ENCODE data around the gene COL27A1.

The COL27A1 gene

DNA sequence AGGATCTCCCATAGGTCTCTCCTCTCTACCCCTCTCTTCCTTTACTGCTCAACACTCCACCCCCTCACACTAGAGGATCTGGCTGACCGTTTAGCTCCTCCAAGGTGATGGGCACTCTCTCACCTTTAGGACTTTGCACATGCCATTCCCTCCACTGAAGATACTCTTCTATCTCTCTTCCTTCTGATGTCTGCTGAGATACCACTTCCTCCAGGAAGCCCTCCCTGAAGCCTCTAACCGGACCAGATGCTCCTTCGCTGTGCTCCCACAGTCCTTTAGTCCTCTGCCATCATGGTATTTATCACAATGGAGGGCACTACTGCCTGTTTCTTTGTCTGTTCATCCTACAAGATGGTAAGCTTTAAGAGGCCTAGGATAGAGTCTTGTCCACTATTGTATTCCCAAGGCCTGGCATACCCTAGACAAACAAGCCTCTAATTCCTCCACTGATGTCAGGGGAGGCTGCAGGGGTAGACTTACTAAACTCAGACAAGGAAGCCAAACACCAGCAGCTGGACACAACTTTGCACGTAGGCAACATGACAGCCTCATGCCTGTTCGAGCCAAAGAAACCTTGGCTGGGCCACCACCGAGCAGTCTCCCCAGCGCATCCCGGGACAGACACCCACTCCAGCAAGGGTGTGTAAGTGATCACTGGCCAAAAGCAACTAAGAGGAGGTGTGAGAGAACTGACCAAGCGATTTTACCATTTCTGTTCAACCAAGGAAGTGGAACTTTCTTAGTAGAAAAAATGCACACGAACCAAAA is 194.6 kb downstream of the COL27A1 start:
- Histone ChIP-seq H3K36me3 (ENCODE audit: control insufficient read depth, low read depth, low read length) (peaks cover 55% of the 10 kb centered on the region), H3K27me3 (ENCODE audit: control insufficient read depth, insufficient read depth, low read length) (no peaks in the 10 kb centered on the region), H3K9me3 (ENCODE audit: control insufficient read depth, low read depth, low read length) (no peaks in the 10 kb centered on the region), H3K9ac (ENCODE audit: low read length) (peak overlapping the region; percentile 26), H3K27ac (ENCODE audit: low read length) (peak overlapping the region; percentile 78), H3K4me1 (ENCODE audit: control insufficient read depth, low read depth, low read length) (peaks cover 14% of the 10 kb centered on the region), H3K4me3 (ENCODE audit: low read length) (no peak overlapping the region)

DNA sequence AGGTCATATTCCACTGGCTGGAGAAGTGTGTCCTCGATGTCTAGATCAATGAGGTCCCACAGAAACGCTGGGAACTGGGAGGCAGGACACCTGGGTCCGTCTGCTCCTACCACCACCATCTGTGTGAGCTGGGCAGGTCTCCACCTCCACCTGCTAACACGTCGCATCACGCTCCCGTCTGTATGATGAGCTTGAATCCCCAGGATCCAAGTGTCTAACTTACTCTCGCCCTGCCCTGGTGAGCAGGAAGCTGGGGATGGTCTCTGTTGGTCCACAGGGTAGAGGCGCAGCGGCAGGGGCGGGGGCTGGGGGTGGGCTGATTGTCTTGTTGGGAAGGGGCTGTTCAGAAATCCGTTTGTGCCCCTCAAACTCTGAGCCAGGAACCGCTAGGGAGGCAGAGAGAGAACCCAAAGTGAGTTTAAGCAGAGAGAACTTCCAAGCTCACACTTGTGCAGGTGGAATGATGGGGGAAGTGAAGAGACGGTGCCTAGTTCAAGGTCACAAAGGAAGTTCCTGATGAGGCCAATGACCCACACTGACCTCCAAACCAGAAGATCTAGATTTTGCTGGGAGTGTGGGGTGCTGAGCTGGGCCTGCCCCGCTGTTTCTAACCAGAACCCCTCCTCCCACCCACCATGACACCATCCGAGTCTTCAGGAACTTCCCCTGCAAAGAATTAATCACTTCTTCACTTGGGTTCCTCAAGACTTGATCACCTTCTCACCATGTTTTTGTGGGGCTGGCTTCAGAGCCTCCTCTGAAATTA is 195.5 kb downstream of the COL27A1 start:
- no peak overlapping the region for H3K27ac ChIP-seq (ENCODE audit: low read length)
- peaks cover 58% of the 10 kb centered on the region for H3K36me3 ChIP-seq (ENCODE audit: control insufficient read depth, low read depth, low read length)
- H3K27me3 ChIP-seq (ENCODE audit: control insufficient read depth, insufficient read depth, low read length): no peaks in the 10 kb centered on the region
- H3K4me1 ChIP-seq (ENCODE audit: control insufficient read depth, low read depth, low read length): peaks cover 14% of the 10 kb centered on the region
- H3K9me3 ChIP-seq (ENCODE audit: control insufficient read depth, low read depth, low read length): no peaks in the 10 kb centered on the region
- no peak overlapping the region for H3K4me3 ChIP-seq (ENCODE audit: low read length)
- H3K9ac ChIP-seq (ENCODE audit: low read length): no peak overlapping the region

DNA sequence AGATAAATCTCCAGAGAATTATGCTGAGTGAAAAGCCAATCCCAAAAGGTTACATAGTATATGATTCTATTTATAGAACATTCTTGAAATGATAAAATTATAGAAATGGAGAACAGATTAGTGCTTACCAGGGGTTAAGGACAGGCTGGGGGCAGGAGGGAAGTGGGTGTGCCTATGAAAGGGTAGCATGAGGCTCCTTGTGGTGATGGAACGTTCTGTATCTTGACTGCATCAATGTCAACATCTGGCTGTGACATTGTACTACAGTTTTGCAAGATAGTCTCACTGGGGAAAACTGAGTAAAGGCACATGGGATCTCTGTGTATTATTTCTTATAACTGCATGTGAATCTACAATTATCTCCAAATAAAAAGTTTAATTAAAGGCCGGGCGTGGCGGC is 196.6 kb downstream of the COL27A1 start:
- H3K4me3 ChIP-seq (ENCODE audit: low read length): no peak overlapping the region
- no peaks in the 10 kb centered on the region for H3K9me3 ChIP-seq (ENCODE audit: control insufficient read depth, low read depth, low read length)
- H3K36me3 ChIP-seq (ENCODE audit: control insufficient read depth, low read depth, low read length): peaks cover 58% of the 10 kb centered on the region
- H3K27ac ChIP-seq (ENCODE audit: low read length): no peak overlapping the region
- no peaks in the 10 kb centered on the region for H3K27me3 ChIP-seq (ENCODE audit: control insufficient read depth, insufficient read depth, low read length)
- peaks cover 14% of the 10 kb centered on the region for H3K4me1 ChIP-seq (ENCODE audit: control insufficient read depth, low read depth, low read length)
- no peak overlapping the region for H3K9ac ChIP-seq (ENCODE audit: low read length)

DNA sequence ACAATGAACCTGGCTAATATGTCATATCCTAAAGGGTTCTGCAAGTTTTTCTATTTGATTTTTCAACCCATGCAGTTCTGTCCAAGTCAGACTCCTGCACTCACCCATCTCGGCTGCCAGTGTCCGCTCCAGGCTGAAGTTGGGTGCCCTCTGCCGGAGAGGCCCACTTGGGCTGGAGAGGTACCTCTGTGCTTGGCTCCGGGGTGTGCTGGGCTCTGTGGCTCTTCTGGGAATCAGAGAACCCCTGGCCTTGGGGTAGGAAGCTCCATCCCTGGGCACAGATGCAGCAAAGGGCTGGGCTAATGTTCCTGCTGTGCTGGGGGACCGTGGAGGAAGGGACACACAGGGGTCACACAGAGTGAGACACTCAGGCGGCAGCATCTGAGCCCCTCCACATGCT is 200.5 kb downstream of the COL27A1 start:
- H3K9ac ChIP-seq (ENCODE audit: low read length): no peak overlapping the region
- no peak overlapping the region for H3K27ac ChIP-seq (ENCODE audit: low read length)
- no peaks in the 10 kb centered on the region for H3K27me3 ChIP-seq (ENCODE audit: control insufficient read depth, insufficient read depth, low read length)
- peaks cover 67% of the 10 kb centered on the region for H3K36me3 ChIP-seq (ENCODE audit: control insufficient read depth, low read depth, low read length)
- H3K9me3 ChIP-seq (ENCODE audit: control insufficient read depth, low read depth, low read length): no peaks in the 10 kb centered on the region
- H3K4me1 ChIP-seq (ENCODE audit: control insufficient read depth, low read depth, low read length): no peaks in the 10 kb centered on the region
- H3K4me3 ChIP-seq (ENCODE audit: low read length): no peak overlapping the region

DNA sequence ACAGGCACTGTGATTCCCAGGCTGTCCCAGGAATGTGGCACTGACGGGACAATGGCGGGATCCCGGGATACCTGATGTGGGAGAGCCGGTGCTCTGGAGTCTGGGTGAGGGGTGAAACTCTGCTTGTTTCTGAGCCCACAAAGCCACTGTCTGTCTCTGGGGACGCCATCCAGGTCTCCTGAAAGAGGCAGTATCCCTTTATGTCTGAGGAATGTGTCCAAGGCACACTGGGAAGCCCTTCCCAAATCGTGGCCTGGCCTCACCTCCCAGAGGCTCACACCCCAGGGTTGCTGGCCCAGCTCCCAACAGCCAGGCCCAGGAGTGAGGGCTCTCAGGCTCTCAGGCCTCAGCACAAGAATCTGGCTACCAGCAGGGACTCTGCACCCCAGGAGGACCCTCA is 201.5 kb downstream of the COL27A1 start:
- Histone ChIP-seq H3K4me1 (ENCODE audit: control insufficient read depth, low read depth, low read length) (no peaks in the 10 kb centered on the region), H3K36me3 (ENCODE audit: control insufficient read depth, low read depth, low read length) (peaks cover 71% of the 10 kb centered on the region), H3K9ac (ENCODE audit: low read length) (no peak overlapping the region), H3K27me3 (ENCODE audit: control insufficient read depth, insufficient read depth, low read length) (no peaks in the 10 kb centered on the region), H3K4me3 (ENCODE audit: low read length) (no peak overlapping the region), H3K9me3 (ENCODE audit: control insufficient read depth, low read depth, low read length) (no peaks in the 10 kb centered on the region), H3K27ac (ENCODE audit: low read length) (no peak overlapping the region)

DNA sequence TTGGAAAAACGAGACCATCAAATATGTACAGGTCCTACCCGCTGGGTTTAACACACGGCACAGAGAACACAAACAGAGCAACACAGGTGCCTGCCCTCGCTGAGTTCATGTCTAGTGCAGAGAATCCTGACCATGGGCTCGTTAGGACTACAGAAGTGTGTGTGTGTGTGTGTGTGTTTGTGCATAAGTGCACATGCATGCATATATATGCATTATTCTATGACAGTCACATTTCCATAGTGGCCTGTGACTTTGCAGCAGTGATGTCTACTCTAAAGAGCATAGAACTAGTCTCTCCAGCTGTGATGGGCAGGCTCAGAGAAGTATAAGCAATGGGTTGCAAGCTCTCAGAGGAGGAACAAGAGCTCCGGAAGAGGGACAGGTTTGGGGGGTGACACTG is 202.0 kb downstream of the COL27A1 start:
- no peaks in the 10 kb centered on the region for H3K27me3 ChIP-seq (ENCODE audit: control insufficient read depth, insufficient read depth, low read length)
- peaks cover 72% of the 10 kb centered on the region for H3K36me3 ChIP-seq (ENCODE audit: control insufficient read depth, low read depth, low read length)
- no peak overlapping the region for H3K4me3 ChIP-seq (ENCODE audit: low read length)
- H3K27ac ChIP-seq (ENCODE audit: low read length): no peak overlapping the region
- no peaks in the 10 kb centered on the region for H3K4me1 ChIP-seq (ENCODE audit: control insufficient read depth, low read depth, low read length)
- no peak overlapping the region for H3K9ac ChIP-seq (ENCODE audit: low read length)
- H3K9me3 ChIP-seq (ENCODE audit: control insufficient read depth, low read depth, low read length): no peaks in the 10 kb centered on the region

DNA sequence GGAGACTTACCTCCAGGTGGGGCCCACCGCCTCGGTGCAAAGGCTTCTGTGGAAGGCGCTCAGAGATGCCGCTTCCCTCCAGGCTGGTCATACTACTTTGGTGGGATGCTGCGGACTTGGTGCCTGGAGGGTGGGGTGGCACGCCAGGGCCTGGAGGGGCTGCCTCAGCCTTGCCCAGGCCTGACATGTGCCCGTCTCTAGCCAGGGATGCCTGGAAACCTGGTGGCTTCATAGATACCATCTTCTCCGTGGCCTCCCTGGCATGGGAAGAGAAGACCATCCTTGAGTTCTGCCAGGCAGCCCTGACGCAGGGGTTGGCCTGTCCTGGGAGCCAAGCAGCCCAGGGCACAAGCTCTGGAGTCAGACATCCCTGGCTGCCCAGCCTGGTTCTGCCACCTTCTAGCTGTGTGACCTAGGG is 202.6 kb downstream of the COL27A1 start:
- Histone ChIP-seq H3K27ac (ENCODE audit: low read length) (no peak overlapping the region), H3K9ac (ENCODE audit: low read length) (no peak overlapping the region), H3K4me1 (ENCODE audit: control insufficient read depth, low read depth, low read length) (no peaks in the 10 kb centered on the region), H3K9me3 (ENCODE audit: control insufficient read depth, low read depth, low read length) (no peaks in the 10 kb centered on the region), H3K4me3 (ENCODE audit: low read length) (no peak overlapping the region), H3K27me3 (ENCODE audit: control insufficient read depth, insufficient read depth, low read length) (no peaks in the 10 kb centered on the region), H3K36me3 (ENCODE audit: control insufficient read depth, low read depth, low read length) (peaks cover 73% of the 10 kb centered on the region)

DNA sequence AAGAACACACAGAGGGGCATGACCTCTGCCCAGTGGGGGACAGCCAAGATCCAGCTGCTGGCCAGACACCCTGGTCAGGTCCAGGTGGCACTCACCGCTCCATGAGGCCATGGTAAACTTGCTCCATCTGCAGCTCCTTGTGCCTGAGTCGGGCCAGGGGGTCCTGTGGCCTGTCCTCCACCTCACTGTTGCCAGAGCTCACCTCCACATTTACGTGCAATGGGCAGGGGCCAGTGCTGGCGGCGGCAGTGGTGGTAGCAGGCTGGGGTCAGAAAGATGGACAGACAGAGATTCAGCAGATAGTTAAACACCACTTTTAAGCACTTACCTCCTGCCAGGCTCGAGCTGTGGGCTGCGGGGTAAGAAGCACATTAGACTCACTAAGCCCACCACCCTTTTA is 204.5 kb downstream of the COL27A1 start:
- no peaks in the 10 kb centered on the region for H3K27me3 ChIP-seq (ENCODE audit: control insufficient read depth, insufficient read depth, low read length)
- no peak overlapping the region for H3K4me3 ChIP-seq (ENCODE audit: low read length)
- no peaks in the 10 kb centered on the region for H3K4me1 ChIP-seq (ENCODE audit: control insufficient read depth, low read depth, low read length)
- peaks cover 84% of the 10 kb centered on the region for H3K36me3 ChIP-seq (ENCODE audit: control insufficient read depth, low read depth, low read length)
- no peak overlapping the region for H3K27ac ChIP-seq (ENCODE audit: low read length)
- H3K9me3 ChIP-seq (ENCODE audit: control insufficient read depth, low read depth, low read length): no peaks in the 10 kb centered on the region
- no peak overlapping the region for H3K9ac ChIP-seq (ENCODE audit: low read length)

DNA sequence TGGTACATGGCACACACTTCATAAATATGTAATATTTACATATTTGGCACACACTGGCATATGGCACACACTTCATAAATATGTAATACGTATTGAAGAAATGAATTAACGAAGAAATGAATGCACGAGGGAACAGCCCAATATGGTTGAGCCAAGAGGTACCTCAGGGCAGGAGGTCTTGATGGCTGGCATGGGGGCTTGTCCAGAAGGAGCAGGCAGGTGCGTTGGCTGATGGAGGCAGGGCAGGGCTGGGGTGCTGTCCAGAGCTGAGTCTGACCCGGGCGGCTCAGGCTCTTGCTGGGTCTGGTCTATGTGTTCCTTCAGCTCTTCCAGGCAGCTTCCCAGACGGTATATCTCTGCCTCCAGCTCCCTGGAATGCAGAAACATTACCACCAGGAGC is 206.2 kb downstream of the COL27A1 start:
- no peaks in the 10 kb centered on the region for H3K4me1 ChIP-seq (ENCODE audit: control insufficient read depth, low read depth, low read length)
- no peak overlapping the region for H3K4me3 ChIP-seq (ENCODE audit: low read length)
- H3K27me3 ChIP-seq (ENCODE audit: control insufficient read depth, insufficient read depth, low read length): no peaks in the 10 kb centered on the region
- H3K9me3 ChIP-seq (ENCODE audit: control insufficient read depth, low read depth, low read length): no peaks in the 10 kb centered on the region
- H3K36me3 ChIP-seq (ENCODE audit: control insufficient read depth, low read depth, low read length): peaks cover 72% of the 10 kb centered on the region
- H3K9ac ChIP-seq (ENCODE audit: low read length): no peak overlapping the region
- no peak overlapping the region for H3K27ac ChIP-seq (ENCODE audit: low read length)

All from iPS-18a (cell line).